SK-N-SH (cell line): Measurements from ENCODE around the gene FBXL7.

Source experiments
- CTCF ChIP-seq: fragments of 200-600 bp; sonication (generic); IDR thresholded peaks from 2 replicates; pipeline ENCODE4 v1.6.1; 2017; ENCODE audit warnings: antibody characterized with exemption, mild to moderate bottlenecking, moderate library complexity
- ELF1 ChIP-seq: IDR thresholded peaks from 2 replicates; pipeline ENCODE4 v1.4.0; 2012
- EP300 ChIP-seq, 2 experiments: IDR thresholded peaks; 2 replicates each; pipeline versions ENCODE4 v1.4.0 to v1.6.1; 2012; ENCODE audit warnings: borderline replicate concordance in 1 of 2, low read depth in 1 of 2, low read length in 1 of 2
- GABPA ChIP-seq: IDR thresholded peaks from 2 replicates; pipeline ENCODE4 v1.4.0; 2012; ENCODE audit warnings: low read depth, mild to moderate bottlenecking
- NRF1 ChIP-seq: IDR thresholded peaks from 2 replicates; pipeline ENCODE4 v1.6.1; 2012; ENCODE audit warnings: low read depth, mild to moderate bottlenecking, low read length
- POLR2AphosphoS5 ChIP-seq: IDR thresholded peaks from 2 replicates; pipeline ENCODE4 v1.6.1; 2012; ENCODE audit warnings: low read depth, low read length
- RAD21 ChIP-seq: IDR thresholded peaks from 2 replicates; pipeline ENCODE4 v1.6.1; 2012; ENCODE audit warnings: mild to moderate bottlenecking, low read length
- RCOR1 ChIP-seq: fragments of 150-350 bp; IDR thresholded peaks from 2 replicates; pipeline ENCODE4 v1.6.1; 2017; ENCODE audit warnings: antibody characterized with exemption, low read length
- REST ChIP-seq: IDR thresholded peaks from 2 replicates; pipeline ENCODE4 v1.6.1; 2012; ENCODE audit warnings: mild to moderate bottlenecking, low read depth, low read length, moderate library complexity
- TAF1 ChIP-seq: IDR thresholded peaks from 2 replicates; pipeline ENCODE4 v1.6.1; 2012; ENCODE audit warnings: low read depth, mild to moderate bottlenecking, low read length, moderate library complexity, borderline replicate concordance
- YY1 ChIP-seq: IDR thresholded peaks from 2 replicates; pipeline ENCODE4 v1.4.0; 2012; ENCODE audit warnings: low read depth, mild to moderate bottlenecking
- TF ChIP-seq, protein P1 (sequence below): IDR thresholded peaks from 2 replicates; pipeline ENCODE4 v1.4.0; 2012; ENCODE audit warnings: low read depth, borderline replicate concordance
- TF ChIP-seq, protein P2 (sequence below): IDR thresholded peaks from 2 replicates; pipeline ENCODE4 v1.4.0; 2012; ENCODE audit warnings: low read depth, borderline replicate concordance

DNA sequence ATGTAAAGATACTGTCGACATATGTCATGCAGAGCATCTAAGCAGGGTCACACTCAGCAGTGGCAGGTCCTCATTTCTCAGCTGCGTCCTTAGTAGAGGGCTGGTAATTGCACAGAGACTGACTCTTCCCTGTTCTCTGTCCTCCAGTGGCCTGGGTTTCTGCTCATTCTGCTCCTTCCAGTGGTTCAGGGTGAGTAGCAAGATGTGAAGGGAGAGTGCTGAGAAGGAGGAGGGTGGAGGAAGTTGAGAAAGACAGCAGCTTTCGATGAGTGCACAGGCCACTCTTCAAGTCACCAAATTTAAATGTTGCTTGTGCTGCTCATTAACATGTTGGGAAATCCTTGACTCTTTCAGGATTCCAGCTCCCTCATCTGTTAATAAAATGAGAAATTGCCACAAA, 203.9 kb downstream of the FBXL7 start:
- no peak for TF ChIP-seq YY1
- no peak for TF ChIP-seq CTCF
- no peak for TF ChIP-seq REST
- TF ChIP-seq POLR2AphosphoS5 = no peak
- no peak for TF ChIP-seq NRF1
- TF ChIP-seq, protein P1, sequence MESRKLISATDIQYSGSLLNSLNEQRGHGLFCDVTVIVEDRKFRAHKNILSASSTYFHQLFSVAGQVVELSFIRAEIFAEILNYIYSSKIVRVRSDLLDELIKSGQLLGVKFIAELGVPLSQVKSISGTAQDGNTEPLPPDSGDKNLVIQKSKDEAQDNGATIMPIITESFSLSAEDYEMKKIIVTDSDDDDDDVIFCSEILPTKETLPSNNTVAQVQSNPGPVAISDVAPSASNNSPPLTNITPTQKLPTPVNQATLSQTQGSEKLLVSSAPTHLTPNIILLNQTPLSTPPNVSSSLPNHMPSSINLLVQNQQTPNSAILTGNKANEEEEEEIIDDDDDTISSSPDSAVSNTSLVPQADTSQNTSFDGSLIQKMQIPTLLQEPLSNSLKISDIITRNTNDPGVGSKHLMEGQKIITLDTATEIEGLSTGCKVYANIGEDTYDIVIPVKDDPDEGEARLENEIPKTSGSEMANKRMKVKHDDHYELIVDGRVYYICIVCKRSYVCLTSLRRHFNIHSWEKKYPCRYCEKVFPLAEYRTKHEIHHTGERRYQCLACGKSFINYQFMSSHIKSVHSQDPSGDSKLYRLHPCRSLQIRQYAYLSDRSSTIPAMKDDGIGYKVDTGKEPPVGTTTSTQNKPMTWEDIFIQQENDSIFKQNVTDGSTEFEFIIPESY = no peak
- TF ChIP-seq RCOR1 = no peak
- no peak for TF ChIP-seq EP300 (IDR thresholded peaks at IDR 0.05; ENCODE audit: borderline replicate concordance in 1 of 2, low read depth in 1 of 2, low read length in 1 of 2)
- TF ChIP-seq GABPA = no peak
- TF ChIP-seq TAF1 = no peak
- TF ChIP-seq RAD21 = no peak
- no peak for TF ChIP-seq ELF1
- TF ChIP-seq, protein P2, sequence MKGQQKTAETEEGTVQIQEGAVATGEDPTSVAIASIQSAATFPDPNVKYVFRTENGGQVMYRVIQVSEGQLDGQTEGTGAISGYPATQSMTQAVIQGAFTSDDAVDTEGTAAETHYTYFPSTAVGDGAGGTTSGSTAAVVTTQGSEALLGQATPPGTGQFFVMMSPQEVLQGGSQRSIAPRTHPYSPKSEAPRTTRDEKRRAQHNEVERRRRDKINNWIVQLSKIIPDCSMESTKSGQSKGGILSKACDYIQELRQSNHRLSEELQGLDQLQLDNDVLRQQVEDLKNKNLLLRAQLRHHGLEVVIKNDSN = no peak
